Heart left ventricle (tissue), 16 donors: ENCODE results near the gene COL23A1. TPM values are rescaled to one million over a fixed set of nuclear protein-coding genes. Genes with fewer than 3 reads are reported as not detected.

Source experiments
- ATAC-seq, 4 donors: fragments of 200-7000 bp; cut with Tn5 transposase; one replicate each; pipeline ENCODE4 v1.9.1; 2020 to 2022; ENCODE audit warnings: moderate library complexity in 4 of 4, mild to moderate bottlenecking in 3 of 4, moderate number of reproducible peaks in 1 of 4
- DNase-seq, 5 donors: peaks; one replicate each; pipeline ENCODE4 v3.0.0-alpha.2; 2020
- H3K27ac ChIP-seq, 12 donors: fragments of 200-600 bp; sonication (generic) in 4 of 12; one replicate each; pipeline versions ENCODE4 v1.5.0 to v1.8.0; 2016 to 2022; ENCODE audit warnings: mild to moderate bottlenecking in 2 of 12
- H3K27me3 ChIP-seq, 9 donors: fragments of 200-600 bp; sonication (generic) in 2 of 9; one replicate each; pipeline versions ENCODE4 v1.5.1 to v1.8.0; 2016 to 2022; ENCODE audit warnings: mild to moderate bottlenecking in 3 of 9
- H3K36me3 ChIP-seq, 9 donors: fragments of 200-600 bp; sonication (generic) in 2 of 9; one replicate each; pipeline versions ENCODE4 v1.5.0 to v1.8.0; 2018 to 2022; ENCODE audit warnings: mild to moderate bottlenecking in 2 of 9
- H3K4me1 ChIP-seq, 12 donors: fragments of 200-600 bp; sonication (generic) in 4 of 12; one replicate each; pipeline versions ENCODE4 v1.5.0 to v1.8.0; 2016 to 2022; ENCODE audit warnings: mild to moderate bottlenecking in 3 of 12
- H3K4me3 ChIP-seq, 12 donors: fragments of 200-600 bp; sonication (generic) in 4 of 12; one replicate each; pipeline versions ENCODE4 v1.5.0 to v1.8.0; 2017 to 2022; ENCODE audit warnings: mild to moderate bottlenecking in 9 of 12, moderate library complexity in 4 of 12
- H3K9me3 ChIP-seq, 12 donors: fragments of 200-600 bp; sonication (generic) in 4 of 12; one replicate each; pipeline versions ENCODE4 v1.5.0 to v1.8.0; 2016 to 2022; ENCODE audit warnings: mild to moderate bottlenecking in 1 of 12
- POLR2A ChIP-seq, 2 donors: fragments of 450-650 bp; IDR thresholded peaks; one replicate each; pipeline ENCODE4 v1.6.1; 2017; ENCODE audit warnings: antibody characterized with exemption in 2 of 2, mild to moderate bottlenecking in 2 of 2, moderate library complexity in 2 of 2
- WGBS, 4 donors: extraction: QIAGEN DNeasy Blood & Tissue Kit in 2 of 4; methylation state at CpG; one replicate each; pipeline versions ENCODE4 v1.1.5 to v1.1.7; 2013 to 2018; 5-methylcytosine and 5-hydroxymethylcytosine counted together
- intact Hi-C, 10 donors: fragments of 100-400 bp; cut with DNase I; formaldehyde crosslinking; loops; one replicate each; pipeline versions ENCODE4 v1.11.1 to v1.14.2; 2022
- polyA plus RNA-seq, 2 donors: library from polyadenylated mRNA; stranded (reverse); fragments of 200-250 nt; gene quantifications; one replicate each; pipeline ENCODE4 v1.2.3, GENCODE V29; 2013
- total RNA-seq, 9 donors: library from RNA; depleted of rRNA in 2 of 9; stranded (reverse); fragments of >200 nt in 2 of 9; fragmentation: NEBNext Ultra II Directional in 3 of 9; extraction: Animal tissue kit (Norgen Biotek cat#: 25700) in 3 of 9; gene quantifications; one replicate each; pipeline versions ENCODE4 v1.1.0 to v1.2.4, GENCODE V29; 2016 to 2023
- TF ChIP-seq, protein P1 (sequence below), 12 donors: fragments of 200-600 bp; sonication (generic) in 4 of 12; IDR thresholded peaks; one replicate each; pipeline versions ENCODE4 v1.5.0 to v1.8.0; 2018 to 2022; ENCODE audit warnings: antibody characterized with exemption in 12 of 12, mild to moderate bottlenecking in 5 of 12
- donor health status: ischemic (EF 13 %, LVEDD 7.1; RV severe dilation, severe dysfunction).
- donor health status: healthy with polysubstance abuse.
- donor health status: DM: no; HTN: yes; CAD: no.
- donor health status: DM: no; HTN: no; CAD: no.
- donor health status: ischemic (EF 25% LVEDD 6.9; RV normal size, moderate dysfunction).
- donor health status: ischemic (EF 25% LVEDD 5.7; RV mildly dilated, moderate dysfunction).
- donor health status: healthy.
- donor health status: DM: yes; HTN: yes; CAD: no.
- donor health status: ischemic (EF 35%, LVEDD 5.7; RV mildly dilated, moderate dysfunction).
- donor health status: nonischemic (EF 11% LVEDD 7.7; RV severe dilation, severe dysfunction).
- donor health status: DM: yes; HTN: yes; CAD: no.
- donor health status: PGD.
- donor health status: ischemic (EF 29% LVEDD 5.4; RV normal size, mild dysfunction).
- donor health status: nonischemic (EF 23%, LVEDD 6.1; RV moderate dilation, normal function).

COL23A1 gene
- total and polyA plus RNA-seq, 11 donors = 6.0 to 33.0 (median 18.8) TPM

- peaks cover 0 to 13% (median 4%) of the 10 kb centered on the region in 12 donors for H3K4me1 ChIP-seq
Measured at GRCh38 chr5:178423901-178424809, 166.0 kb downstream of the COL23A1 start.

DNA sequence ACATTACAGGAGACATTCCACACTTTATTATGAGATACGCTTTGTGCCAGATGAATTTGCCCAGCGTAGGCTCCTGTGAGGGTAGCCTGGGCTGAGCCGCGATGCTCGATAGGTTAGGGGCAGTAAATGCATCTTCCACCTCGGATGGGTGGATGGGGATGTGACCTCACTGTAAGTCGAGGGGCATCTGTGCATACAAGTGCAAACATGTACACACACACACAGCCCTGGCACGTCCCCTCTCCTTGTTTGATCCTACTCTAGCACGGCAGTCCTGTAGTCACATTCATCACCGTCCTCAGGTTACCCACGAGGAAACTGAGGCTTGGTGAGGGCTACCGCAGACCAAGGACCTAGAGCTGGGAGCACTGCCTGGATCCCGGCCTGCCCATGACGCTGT lies 166.8 kb downstream of the COL23A1 start:
- DNase-seq (no peak), ATAC-seq (no peak)
- WGBS, 4 donors = 71 to 83% (median 81%) methylated on average over 11 to 14 of the region's 14 CpGs
- Histone ChIP-seq H3K36me3 (no peaks in the 10 kb centered on the region), H3K27me3 (no peaks in the 10 kb centered on the region), H3K27ac (no peak overlapping the region), H3K4me3 (no peak overlapping the region), H3K4me1 (peaks cover 0 to 6% (median 1%) of the 10 kb centered on the region in 12 donors), H3K9me3 (no peaks in the 10 kb centered on the region)
- intact Hi-C loops = loop anchor here in 1 of 10 donors (10.0 kb wide), 1 partner anchor 139 kb away; no protein-coding TSS in a partner anchor
- no peak for TF ChIP-seq POLR2A (IDR thresholded peaks at IDR 0.05)
- TF ChIP-seq, protein P1, sequence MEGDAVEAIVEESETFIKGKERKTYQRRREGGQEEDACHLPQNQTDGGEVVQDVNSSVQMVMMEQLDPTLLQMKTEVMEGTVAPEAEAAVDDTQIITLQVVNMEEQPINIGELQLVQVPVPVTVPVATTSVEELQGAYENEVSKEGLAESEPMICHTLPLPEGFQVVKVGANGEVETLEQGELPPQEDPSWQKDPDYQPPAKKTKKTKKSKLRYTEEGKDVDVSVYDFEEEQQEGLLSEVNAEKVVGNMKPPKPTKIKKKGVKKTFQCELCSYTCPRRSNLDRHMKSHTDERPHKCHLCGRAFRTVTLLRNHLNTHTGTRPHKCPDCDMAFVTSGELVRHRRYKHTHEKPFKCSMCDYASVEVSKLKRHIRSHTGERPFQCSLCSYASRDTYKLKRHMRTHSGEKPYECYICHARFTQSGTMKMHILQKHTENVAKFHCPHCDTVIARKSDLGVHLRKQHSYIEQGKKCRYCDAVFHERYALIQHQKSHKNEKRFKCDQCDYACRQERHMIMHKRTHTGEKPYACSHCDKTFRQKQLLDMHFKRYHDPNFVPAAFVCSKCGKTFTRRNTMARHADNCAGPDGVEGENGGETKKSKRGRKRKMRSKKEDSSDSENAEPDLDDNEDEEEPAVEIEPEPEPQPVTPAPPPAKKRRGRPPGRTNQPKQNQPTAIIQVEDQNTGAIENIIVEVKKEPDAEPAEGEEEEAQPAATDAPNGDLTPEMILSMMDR (IDR thresholded peaks at IDR 0.05) = no peak

More at GRCh38 chr5:178423901-178424809, 166.0 kb downstream of the COL23A1 start:
- ATAC-seq (no peak), DNase-seq (no peak)
- 85 to 89% (median 87%) methylated on average over 17 of the region's 17 CpGs for WGBS, 4 donors
- intact Hi-C loops = loop anchor here in 1 of 10 donors (10.0 kb wide), 1 partner anchor 139 kb away; no protein-coding TSS in a partner anchor
- Histone ChIP-seq H3K27me3 (no peaks in the 10 kb centered on the region), H3K4me3 (no peak overlapping the region), H3K9me3 (no peaks in the 10 kb centered on the region), H3K27ac (no peak overlapping the region), H3K36me3 (no peaks in the 10 kb centered on the region)
- TF ChIP-seq, protein P1 (IDR thresholded peaks at IDR 0.05) = no peak
- no peak for TF ChIP-seq POLR2A (IDR thresholded peaks at IDR 0.05)

GRCh38 chr5:178422400-178422775 lies 167.8 kb downstream of the COL23A1 start:
- ATAC-seq = peak in 2 of 4 donors; percentile 45 to 47

More at GRCh38 chr5:178422400-178422775, 167.8 kb downstream of the COL23A1 start:
- intact Hi-C loops = loop anchor here in 1 of 10 donors (10.0 kb wide), 1 partner anchor 138 kb away; no protein-coding TSS in a partner anchor
- no peaks in the 10 kb centered on the region for H3K36me3 ChIP-seq
- H3K4me1 ChIP-seq = no peaks in the 10 kb centered on the region
- no peak overlapping the region for H3K4me3 ChIP-seq
- no peak overlapping the region for H3K27ac ChIP-seq
- WGBS, 4 donors = 49 to 61% (median 57%) methylated on average over 11 of the region's 11 CpGs
- H3K27me3 ChIP-seq = no peaks in the 10 kb centered on the region
- no peak for TF ChIP-seq POLR2A (IDR thresholded peaks at IDR 0.05)
- TF ChIP-seq, protein P1 (IDR thresholded peaks at IDR 0.05) = no peak
- no peak for DNase-seq
- H3K9me3 ChIP-seq = no peaks in the 10 kb centered on the region
